ENCODE measurements around the gene RBM18.

- TF ChIP-seq EZH2 (IDR thresholded peaks at IDR 0.05; ENCODE audit: insufficient read depth, poor library complexity, severe bottlenecking), result peak; percentile 95
- peak; percentile 90 for TF ChIP-seq EZH2phosphoT487 (IDR thresholded peaks at IDR 0.05; ENCODE audit: insufficient read depth, low read depth)
Measured at GRCh38 chr9:122228191-122228567, 36.5 kb downstream of the RBM18 start.

All from GM23248 (cell line).